Stimulated activated CD4-positive, alpha-beta T cell treated with anti-CD3 and anti-CD28 coated beads, Interleukin-1b, Interleukin-23, amount 100 ng/mL, for 24 hours (primary cell): Measurements from ENCODE around the gene TLE1.
"Not testable (repeated sequence)": the region's sequence is repeated elsewhere in the genome, so short reads cannot be mapped to it uniquely, and the experiment has no call there.

ENCODE experiments used
- DNase-seq, 4 experiments: peaks; one replicate each; pipeline ENCODE4 v3.0.0-alpha.2; 2020; ENCODE audit warnings: low read depth in 4 of 4, low spot score in 1 of 4

TLE1 gene

GRCh38 chr9:81622471-81623255 lies 66.7 kb downstream of the TLE1 start:
- DNase-seq, result no peak

- no peak for DNase-seq
These were observed 67.5 kb downstream of the TLE1 start for GRCh38 chr9:81621785-81622259.

DNA sequence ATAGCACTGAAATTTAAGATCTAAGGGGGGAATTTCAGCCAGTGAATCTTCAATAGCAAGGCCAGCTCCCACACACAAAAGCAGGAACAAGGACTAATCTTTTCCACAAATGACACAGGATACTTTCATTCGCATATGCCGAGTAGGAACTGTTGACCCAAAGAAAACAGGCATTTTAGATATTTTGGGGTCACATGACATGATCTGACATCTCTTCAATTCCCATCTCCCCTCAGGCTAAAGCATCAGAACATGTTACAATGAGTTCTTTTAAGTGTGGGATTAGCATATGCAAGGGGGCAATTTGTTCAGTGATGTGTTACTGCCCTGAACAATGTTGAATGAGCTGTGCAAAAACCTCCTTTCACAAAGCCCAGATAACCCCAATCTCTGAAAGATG lies 68.2 kb downstream of the TLE1 start:
- DNase-seq, result no peak

DNA sequence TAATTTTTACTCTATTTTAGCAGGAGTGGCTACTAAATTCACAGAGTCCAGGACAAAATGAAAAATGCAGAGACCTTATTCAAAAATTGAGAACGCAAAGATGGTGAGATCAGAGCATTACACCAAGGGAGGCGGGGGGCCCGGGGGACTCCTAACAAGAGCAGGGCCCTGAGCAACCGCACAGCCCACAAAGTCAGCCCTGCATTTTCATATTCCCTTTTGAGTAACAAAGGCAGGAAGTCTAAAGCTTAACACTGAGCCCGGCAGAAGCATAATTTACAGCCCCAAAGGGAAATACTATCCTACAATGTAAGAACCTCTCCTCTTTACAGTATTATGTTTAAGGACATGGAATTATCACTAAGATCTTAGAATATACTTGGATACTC lies 69.4 kb downstream of the TLE1 start:
- DNase-seq, result no peak

DNA sequence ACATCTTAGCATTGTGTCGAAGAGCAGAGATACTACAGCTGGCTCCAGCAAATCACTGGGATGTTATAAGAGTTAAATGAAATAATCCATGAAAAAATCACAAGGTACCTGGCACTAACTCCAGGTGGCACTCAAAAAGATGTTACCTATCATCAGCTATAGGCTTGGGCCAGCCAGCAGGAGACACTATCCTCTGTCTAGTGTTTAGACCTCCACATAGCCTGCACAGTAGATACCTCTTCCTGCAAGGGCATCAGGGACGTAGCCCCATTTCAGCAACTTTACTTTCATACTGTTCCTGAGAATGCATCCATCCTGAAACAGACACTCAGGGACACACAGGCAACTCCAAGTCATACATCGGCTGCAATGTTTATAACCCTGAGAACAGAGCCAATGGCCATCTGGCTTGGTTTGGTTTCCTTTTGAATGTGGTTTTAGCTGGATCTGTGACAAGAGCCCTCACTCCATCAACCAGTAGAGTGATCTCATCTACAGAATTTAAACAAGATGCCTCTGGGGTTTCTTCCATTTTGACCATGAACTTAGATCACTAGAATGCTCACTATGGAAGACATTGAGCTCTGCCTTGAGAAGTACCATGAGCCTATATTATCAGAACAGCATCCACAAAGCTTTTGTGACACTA lies 69.9 kb downstream of the TLE1 start:
- DNase-seq, result no peak

DNA sequence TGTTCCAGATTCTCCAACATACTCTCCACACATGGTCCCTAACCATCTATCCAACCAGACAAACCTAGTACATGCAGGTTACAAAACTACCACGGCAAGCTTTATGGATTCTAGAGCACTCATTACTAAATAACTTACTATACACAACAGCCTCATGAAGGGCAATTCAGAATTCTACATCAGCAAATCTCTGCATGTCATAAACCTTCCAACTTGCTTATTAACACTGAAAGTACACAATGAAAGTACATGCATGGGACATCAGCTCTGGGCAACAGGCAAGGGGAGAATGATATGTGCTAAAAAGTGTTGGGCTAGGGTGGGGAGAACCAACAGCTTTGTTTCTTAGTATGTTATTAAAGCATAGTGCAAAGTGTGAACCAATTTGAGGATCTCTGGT lies 70.4 kb downstream of the TLE1 start:
- no peak for DNase-seq

DNA sequence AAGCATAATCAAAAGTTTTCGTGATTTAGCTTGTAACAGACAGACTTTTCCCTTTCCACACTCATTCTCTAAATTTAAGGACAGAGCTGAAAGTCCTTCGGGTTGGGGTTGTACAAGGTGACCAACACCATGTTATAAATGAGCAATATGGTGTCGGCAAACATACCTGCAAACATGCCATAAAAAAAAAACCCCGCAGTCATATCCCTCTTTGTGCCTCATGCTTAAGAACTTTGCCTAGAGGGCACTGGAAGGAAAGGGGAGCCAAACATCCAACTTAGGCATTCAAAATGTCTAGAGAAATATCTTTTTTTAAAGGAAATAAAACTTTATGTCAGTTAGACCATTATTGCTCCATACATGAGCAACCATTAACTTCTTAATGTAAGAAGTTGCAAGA lies 73.2 kb downstream of the TLE1 start:
- DNase-seq, result no peak

GRCh38 chr9:81614335-81614734 lies 75.0 kb downstream of the TLE1 start:
- no peak for DNase-seq

GRCh38 chr9:81613002-81613812 lies 76.1 kb downstream of the TLE1 start:
- DNase-seq, result no peak

DNA sequence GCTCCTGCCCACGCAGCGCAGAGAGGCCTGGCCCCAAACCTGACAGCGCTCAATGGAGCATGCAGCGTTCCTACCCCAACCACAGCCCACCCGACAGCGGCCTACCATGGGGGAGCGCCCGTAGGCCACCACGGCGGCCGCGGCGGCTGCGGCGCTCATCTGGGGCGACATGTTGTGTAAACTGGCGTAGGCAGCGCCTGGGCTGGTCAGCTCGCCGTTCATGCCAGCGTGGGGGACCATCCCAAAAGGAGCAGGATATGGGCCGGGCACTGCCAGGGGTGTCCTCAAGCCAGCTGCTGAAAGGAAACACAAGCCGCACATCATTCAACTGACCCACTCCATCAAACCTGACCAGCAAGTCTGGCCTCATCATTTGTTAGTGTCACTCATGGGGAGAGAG lies 77.7 kb downstream of the TLE1 start:
- no peak for DNase-seq

- DNase-seq, result no peak
These were observed 78.6 kb downstream of the TLE1 start for GRCh38 chr9:81610740-81611107.

DNA sequence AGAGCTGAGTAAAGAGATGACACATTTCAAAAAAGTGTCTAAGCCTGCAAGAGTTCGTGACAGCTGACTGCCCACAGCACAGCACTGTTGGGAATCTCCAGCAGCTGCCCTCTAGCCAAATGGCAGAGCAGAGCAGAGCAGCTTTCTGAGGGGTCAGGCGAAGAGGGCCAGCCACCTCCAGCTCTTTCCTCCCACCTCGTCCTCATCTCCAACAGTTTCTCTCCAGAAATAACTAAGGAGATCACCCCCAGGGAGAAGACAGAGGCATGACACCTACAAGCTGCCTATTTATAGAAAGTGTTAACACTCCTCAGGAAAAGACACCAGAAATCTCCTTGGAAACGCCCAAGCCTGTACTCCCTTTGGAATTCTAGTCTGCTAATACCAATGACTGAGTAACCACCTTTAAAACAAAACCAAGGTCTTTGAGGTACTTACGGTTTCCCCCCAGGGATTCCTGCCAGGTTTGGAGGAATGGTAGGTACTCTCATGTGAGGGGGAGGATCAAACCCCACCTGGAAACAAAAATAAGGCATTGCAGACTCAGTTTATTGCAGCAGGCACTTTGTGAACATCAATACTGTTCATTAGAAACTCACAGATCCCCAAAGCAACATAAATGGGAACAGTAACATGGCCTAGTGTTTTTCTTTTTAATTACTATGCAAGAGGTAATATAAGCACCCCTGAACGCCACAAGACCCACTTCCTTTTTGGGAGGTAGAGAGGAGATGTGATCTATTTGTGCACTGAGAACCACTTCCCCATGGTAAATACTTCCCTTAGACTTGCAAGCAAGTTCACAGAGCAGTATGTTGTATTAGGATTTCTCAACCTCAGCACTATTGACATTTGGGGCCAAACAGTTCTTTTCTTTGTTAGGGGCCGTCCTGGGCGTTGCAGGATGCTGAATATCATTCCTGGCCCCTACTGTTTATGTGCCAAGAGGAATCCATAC lies 79.3 kb downstream of the TLE1 start:
- DNase-seq, result no peak

GRCh38 chr9:81608289-81608657 lies 81.1 kb downstream of the TLE1 start:
- no peak for DNase-seq

GRCh38 chr9:81607593-81608288 lies 81.6 kb downstream of the TLE1 start:
- DNase-seq, result no peak

GRCh38 chr9:81606261-81606660 lies 83.1 kb downstream of the TLE1 start:
- not testable (repeated sequence) for DNase-seq

DNA sequence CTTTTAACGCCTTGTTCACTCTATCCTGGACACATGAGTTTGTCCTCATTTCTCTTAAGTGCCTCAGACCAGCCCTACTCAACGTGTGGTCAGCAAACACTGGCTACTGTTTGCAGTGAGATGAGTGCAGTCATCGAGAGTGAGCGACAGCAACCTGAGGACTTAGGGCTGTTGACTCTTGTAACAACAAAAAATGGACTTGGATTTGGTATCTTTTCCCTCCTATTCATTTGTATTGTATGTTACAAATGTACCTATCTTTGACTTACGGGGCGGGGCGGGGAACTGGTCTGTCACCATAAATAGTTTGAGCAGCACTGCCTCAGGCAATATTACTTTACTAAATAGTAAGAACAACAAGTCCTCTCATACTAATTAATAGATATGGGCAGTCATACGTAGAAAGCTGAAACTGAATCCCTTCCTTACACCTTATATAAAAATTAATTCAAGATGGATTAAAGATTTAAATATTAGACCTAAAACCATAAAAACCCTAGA lies 84.1 kb downstream of the TLE1 start:
- no peak for DNase-seq

DNA sequence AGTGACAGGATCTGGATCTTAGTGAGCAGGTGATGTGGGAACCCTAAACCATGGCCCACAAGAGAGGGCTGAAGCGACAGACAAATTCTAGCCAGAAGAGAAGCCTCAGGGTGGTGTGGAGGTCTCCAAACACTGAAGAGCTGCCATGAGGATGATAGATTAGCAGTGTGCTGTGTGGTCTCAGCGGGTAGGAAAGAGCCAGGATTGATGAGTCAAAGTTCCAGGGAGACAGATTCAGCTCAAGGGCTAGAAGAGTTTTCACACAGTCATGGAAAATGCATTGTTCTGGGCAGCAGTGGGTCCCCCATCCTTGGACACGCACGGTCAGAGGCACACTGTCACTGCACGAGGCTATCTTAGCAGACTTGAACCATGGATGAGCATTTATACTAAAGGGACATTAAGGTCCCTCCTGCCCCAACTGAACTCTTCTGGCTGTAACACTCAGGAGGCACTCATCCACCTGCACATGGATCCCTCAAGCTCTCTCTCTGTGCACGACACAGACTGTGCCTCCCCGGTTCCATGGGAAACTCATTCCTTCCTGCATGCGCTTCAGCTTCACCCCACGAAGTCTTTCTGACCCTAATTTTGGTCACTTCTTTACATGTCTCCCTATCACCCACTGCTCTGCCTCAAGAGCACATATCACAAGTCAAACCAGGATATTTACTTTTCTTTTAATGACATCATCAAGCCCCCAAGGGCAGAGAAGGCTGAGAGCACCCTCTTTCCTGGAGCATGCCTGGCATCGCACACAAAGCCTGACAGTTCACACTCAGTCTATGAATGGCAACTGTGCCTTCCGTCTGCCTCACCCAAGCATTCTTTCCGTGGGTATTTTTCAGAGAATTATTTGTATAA lies 84.8 kb downstream of the TLE1 start:
- DNase-seq, result no peak

DNA sequence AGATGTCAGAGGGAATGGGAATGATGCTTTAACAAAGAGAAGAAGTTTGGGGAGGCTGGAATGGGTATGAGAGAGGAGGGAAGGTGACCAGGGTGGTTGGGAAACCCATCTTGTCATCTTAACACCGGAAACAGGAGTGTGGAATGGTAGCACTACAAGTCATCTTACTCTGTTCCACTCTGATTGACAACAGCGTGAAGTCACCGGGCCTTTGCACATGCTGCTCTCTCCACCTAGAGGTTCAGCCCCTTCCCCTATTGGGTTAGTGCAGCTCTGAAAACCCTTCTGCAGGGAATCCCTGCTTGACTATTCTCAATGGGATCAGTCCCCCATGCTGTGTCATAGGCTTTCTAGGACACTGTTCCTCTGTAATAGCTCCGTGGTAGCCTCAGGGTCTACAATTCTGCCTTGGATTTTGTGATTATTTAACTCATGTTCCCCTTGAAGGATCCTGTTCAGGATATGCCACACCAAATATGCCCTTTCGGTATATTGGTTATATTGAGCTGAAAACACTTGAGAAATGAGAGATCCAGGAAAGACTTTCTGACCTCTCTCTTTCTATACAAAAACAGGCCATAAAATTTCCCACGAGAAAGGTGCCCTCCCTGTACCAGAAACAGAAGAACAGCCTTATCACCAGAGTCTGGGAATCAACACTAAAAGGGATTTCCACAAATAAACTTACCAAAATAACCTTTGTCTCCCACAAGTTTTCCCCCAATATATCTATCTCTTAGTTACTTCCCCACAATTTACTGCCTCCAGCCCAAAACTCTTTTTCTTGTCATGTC lies 86.3 kb downstream of the TLE1 start:
- no peak for DNase-seq
